CD14-positive monocyte (primary cell): ENCODE measurements around the gene EPB41L5. TPM values are rescaled to one million over a fixed set of nuclear protein-coding genes. Genes with fewer than 3 reads are reported as not detected.

ENCODE experiments used
- DNase-seq, 3 donors: peaks; one replicate each; pipeline ENCODE4 v3.0.0-alpha.2; 2011 to 2022
- H2AFZ ChIP-seq: 2 replicates; pipeline ENCODE4 v1.6.0; 2012; ENCODE audit warnings: mild to moderate bottlenecking, low read depth, low read length, inconsistent platforms; ENCODE audit not compliant: insufficient read depth, poor library complexity, severe bottlenecking
- H3K27ac ChIP-seq, 2 donors: 1 replicate in 1 of 2; 2 replicates in 1 of 2; pipeline ENCODE4 v1.5.1; 2012 to 2013; ENCODE audit warnings: low read length in 2 of 2, control low read depth in 1 of 2, inconsistent platforms in 1 of 2, low read depth in 1 of 2, mild to moderate bottlenecking in 1 of 2
- H3K27me3 ChIP-seq, 2 donors: one replicate each; pipeline versions ENCODE4 v1.6.0 to v1.6.1; 2011 to 2013; ENCODE audit warnings: low read length in 2 of 2; ENCODE audit not compliant: control insufficient read depth in 2 of 2, insufficient read depth in 2 of 2
- H3K36me3 ChIP-seq, 2 donors: replicated peaks in 1 of 2; 1 replicate in 1 of 2; 2 replicates in 1 of 2; pipeline versions ENCODE4 v1.5.1 to v1.6.1; 2012 to 2013; ENCODE audit warnings: low read length in 2 of 2, control low read depth in 1 of 2, inconsistent platforms in 1 of 2, mild to moderate bottlenecking in 1 of 2; ENCODE audit not compliant: insufficient read depth in 2 of 2, control insufficient read depth in 1 of 2
- H3K4me1 ChIP-seq, 2 donors: 1 replicate in 1 of 2; 2 replicates in 1 of 2; pipeline versions ENCODE4 v1.5.1 to v1.6.1; 2012 to 2013; ENCODE audit warnings: low read length in 2 of 2, control low read depth in 1 of 2, inconsistent platforms in 1 of 2, mild to moderate bottlenecking in 1 of 2, moderate library complexity in 1 of 2; ENCODE audit not compliant: insufficient read depth in 2 of 2, control insufficient read depth in 1 of 2
- H3K4me2 ChIP-seq: replicated peaks from 2 replicates; pipeline ENCODE3; 2012; ENCODE audit warnings: low read length, moderate library complexity, mild to moderate bottlenecking; ENCODE audit not compliant: poor library complexity, severe bottlenecking; ENCODE audit errors: extremely low read depth
- H3K4me3 ChIP-seq, 3 experiments: fragments of 200-600 bp in 1 of 3; sonication (generic) in 1 of 3; replicated peaks in 1 of 3; 1 replicate in 2 of 3; 2 replicates in 1 of 3; pipeline ENCODE4 v1.5.1; 2011 to 2013; ENCODE audit warnings: low read length in 3 of 3, mild to moderate bottlenecking in 3 of 3, control low read depth in 2 of 3, low read depth in 2 of 3, inconsistent platforms in 1 of 3, moderate library complexity in 1 of 3
- H3K79me2 ChIP-seq: 2 replicates; pipeline ENCODE4 v1.6.0; 2012; ENCODE audit warnings: mild to moderate bottlenecking, control low read depth, inconsistent platforms, low read length, moderate library complexity; ENCODE audit not compliant: insufficient read depth
- H3K9ac ChIP-seq: 2 replicates; pipeline ENCODE4 v1.6.0; 2017; ENCODE audit warnings: low read length, mild to moderate bottlenecking; ENCODE audit not compliant: insufficient read depth, poor library complexity, severe bottlenecking
- H3K9me3 ChIP-seq, 2 donors: replicated peaks in 1 of 2; 1 replicate in 1 of 2; 2 replicates in 1 of 2; pipeline versions ENCODE4 v1.5.1 to v1.6.1; 2012 to 2013; ENCODE audit warnings: low read length in 2 of 2, control low read depth in 1 of 2; ENCODE audit not compliant: control insufficient read depth in 1 of 2, insufficient read depth in 1 of 2
- H4K20me1 ChIP-seq: 2 replicates; pipeline ENCODE4 v1.6.0; 2012; ENCODE audit warnings: mild to moderate bottlenecking, low read length, control low read depth, moderate library complexity; ENCODE audit not compliant: insufficient read depth
- H3K27ac Mint-ChIP-seq, 7 donors: one replicate each; pipeline ENCODE4 v1.8.0; 2020; ENCODE audit warnings: mild to moderate bottlenecking in 7 of 7, mixed read lengths in 7 of 7, moderate library complexity in 6 of 7, inconsistent platforms in 2 of 7
- H3K27me3 Mint-ChIP-seq, 3 donors: one replicate each; pipeline ENCODE4 v1.8.0; 2021 to 2022; ENCODE audit warnings: low read depth in 3 of 3, mild to moderate bottlenecking in 3 of 3, mixed read lengths in 3 of 3, moderate library complexity in 3 of 3, inconsistent platforms in 1 of 3
- H3K36me3 Mint-ChIP-seq, 2 donors: one replicate each; pipeline ENCODE4 v1.8.0; 2020; ENCODE audit warnings: mixed read lengths in 2 of 2, inconsistent platforms in 1 of 2, mild to moderate bottlenecking in 1 of 2
- H3K4me1 Mint-ChIP-seq: one replicate; pipeline ENCODE4 v1.8.0; 2020; ENCODE audit warnings: mild to moderate bottlenecking, mixed read lengths
- H3K4me3 Mint-ChIP-seq, 2 donors: one replicate each; pipeline ENCODE4 v1.8.0; 2020; ENCODE audit warnings: mild to moderate bottlenecking in 2 of 2, mixed read lengths in 2 of 2, moderate library complexity in 1 of 2
- H3K9me3 Mint-ChIP-seq, 7 donors: one replicate each; pipeline ENCODE4 v1.8.0; 2020 to 2022; ENCODE audit warnings: mixed read lengths in 7 of 7, mild to moderate bottlenecking in 6 of 7, moderate library complexity in 6 of 7, inconsistent platforms in 2 of 7
- WGBS: methylation state at CpG from one replicate; pipeline ENCODE4 v1.1.5; 2013; ENCODE audit warnings: missing lambda C conversion rate; ENCODE audit not compliant: insufficient coverage; 5-methylcytosine and 5-hydroxymethylcytosine counted together
- intact Hi-C, 2 donors: fragments of 100-400 bp; cut with micrococcal nuclease; formaldehyde crosslinking; loops; one replicate each; pipeline versions ENCODE4 v1.15.0 to v1.15.1; 2023
- polyA plus RNA-seq, 3 donors: library from polyadenylated mRNA; depleted of rRNA in 1 of 3; unstranded in 2 of 3; stranded (reverse) in 1 of 3; fragments of 300-500 nt in 2 of 3; fragments of >200 nt in 1 of 3; fragmentation: Illumina TruSeq in 2 of 3; gene quantifications; 1 replicate in 2 of 3; 2 replicates in 1 of 3; pipeline ENCODE4 v1.2.3, GENCODE V29; 2012 to 2021
- TF ChIP-seq, protein P1 (sequence below): fragments of 200-600 bp; IDR thresholded peaks from one replicate; pipeline ENCODE4 v1.8.0; 2022; ENCODE audit warnings: antibody characterized with exemption, mild to moderate bottlenecking

The EPB41L5 gene
- polyA plus RNA-seq, 3 donors, result 1.4 to 2.4 (median 2.0) TPM

DNA sequence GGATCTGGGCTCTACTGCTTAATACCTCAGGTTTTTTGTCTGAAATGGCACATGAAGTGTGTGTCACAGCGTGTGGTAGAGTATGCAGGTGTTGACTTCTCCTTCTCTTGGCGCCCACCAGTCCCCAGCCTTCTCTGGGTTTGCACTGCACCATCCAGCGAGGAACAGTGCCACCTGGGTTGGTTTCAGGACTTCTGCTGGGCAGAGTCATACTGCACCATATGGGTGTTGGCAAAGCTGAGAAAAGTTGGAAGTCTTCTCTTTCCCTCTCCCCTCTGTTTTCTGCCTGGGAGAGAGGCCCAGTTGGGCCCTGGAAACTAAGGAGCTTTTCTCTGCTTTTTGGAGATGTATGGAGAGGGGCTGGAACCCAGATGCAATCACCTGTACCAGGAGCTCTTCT lies 166.5 kb downstream of the EPB41L5 start:
- Mint-ChIP-seq H3K4me3 (no peak overlapping the region), H3K9me3 (peaks cover 0 to 2% (median 0%) of the 10 kb centered on the region in 7 donors), H3K36me3 (no peaks in the 10 kb centered on the region), H3K27ac (no peak overlapping the region), H3K27me3 (peaks cover 0 to 1% (median 1%) of the 10 kb centered on the region in 3 donors), H3K4me1 (peaks cover 30% of the 10 kb centered on the region)
- Histone ChIP-seq H3K36me3 (no peaks in the 10 kb centered on the region), H3K4me2 (no peak overlapping the region), H2AFZ (no peak overlapping the region), H3K9ac (no peak overlapping the region), H3K4me1 (peaks cover 24 to 26% of the 10 kb centered on the region in 2 donors), H3K9me3 (no peaks in the 10 kb centered on the region), H3K79me2 (no peaks in the 10 kb centered on the region), H3K27ac (no peak overlapping the region), H3K27me3 (no peaks in the 10 kb centered on the region), H3K4me3 (no peak overlapping the region), H4K20me1 (no peaks in the 10 kb centered on the region)
- TF ChIP-seq, protein P1, sequence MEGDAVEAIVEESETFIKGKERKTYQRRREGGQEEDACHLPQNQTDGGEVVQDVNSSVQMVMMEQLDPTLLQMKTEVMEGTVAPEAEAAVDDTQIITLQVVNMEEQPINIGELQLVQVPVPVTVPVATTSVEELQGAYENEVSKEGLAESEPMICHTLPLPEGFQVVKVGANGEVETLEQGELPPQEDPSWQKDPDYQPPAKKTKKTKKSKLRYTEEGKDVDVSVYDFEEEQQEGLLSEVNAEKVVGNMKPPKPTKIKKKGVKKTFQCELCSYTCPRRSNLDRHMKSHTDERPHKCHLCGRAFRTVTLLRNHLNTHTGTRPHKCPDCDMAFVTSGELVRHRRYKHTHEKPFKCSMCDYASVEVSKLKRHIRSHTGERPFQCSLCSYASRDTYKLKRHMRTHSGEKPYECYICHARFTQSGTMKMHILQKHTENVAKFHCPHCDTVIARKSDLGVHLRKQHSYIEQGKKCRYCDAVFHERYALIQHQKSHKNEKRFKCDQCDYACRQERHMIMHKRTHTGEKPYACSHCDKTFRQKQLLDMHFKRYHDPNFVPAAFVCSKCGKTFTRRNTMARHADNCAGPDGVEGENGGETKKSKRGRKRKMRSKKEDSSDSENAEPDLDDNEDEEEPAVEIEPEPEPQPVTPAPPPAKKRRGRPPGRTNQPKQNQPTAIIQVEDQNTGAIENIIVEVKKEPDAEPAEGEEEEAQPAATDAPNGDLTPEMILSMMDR, result no peak
- WGBS, result 100% methylated on average over 3 of the region's 3 CpGs
- DNase-seq, result no peak
- intact Hi-C loops, result loop anchor here (5.0 to 10.0 kb wide), 2 partner anchors 475 to 477 kb away; no protein-coding TSS in a partner anchor

DNA sequence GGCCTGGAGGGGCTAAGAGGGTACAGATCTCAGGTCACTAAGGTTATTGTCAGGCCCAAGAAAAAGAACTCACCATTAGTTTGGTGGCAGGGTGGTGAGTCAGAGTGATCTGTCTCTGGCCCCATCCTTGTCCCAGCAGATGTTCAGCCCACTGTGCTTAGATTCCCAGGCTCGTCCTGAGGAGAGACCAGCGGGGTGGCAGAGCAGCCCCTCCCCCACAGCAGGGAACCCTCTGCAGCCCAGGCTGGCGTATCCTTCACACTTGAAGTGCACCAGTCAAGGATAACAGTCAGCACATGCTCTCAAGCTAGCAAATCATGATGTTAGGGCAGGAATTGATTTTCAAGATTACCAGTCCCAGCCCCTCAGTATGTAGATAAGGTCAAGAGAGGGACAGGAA lies 167.2 kb downstream of the EPB41L5 start:
- H3K9me3 ChIP-seq, result no peaks in the 10 kb centered on the region
- DNase-seq, result no peak
- H3K4me1 ChIP-seq, result peaks cover 24 to 26% of the 10 kb centered on the region in 2 donors
- H3K27ac ChIP-seq, result no peak overlapping the region
- H3K36me3 ChIP-seq, result no peaks in the 10 kb centered on the region
- H2AFZ ChIP-seq, result no peak overlapping the region
- peaks cover 26% of the 10 kb centered on the region for H3K4me1 Mint-ChIP-seq
- H3K36me3 Mint-ChIP-seq, result no peaks in the 10 kb centered on the region
- H3K4me3 ChIP-seq, result no peak overlapping the region
- no peak overlapping the region for H3K9ac ChIP-seq
- no peak overlapping the region for H3K27ac Mint-ChIP-seq
- intact Hi-C loops, result no loop called here
- peaks cover 0 to 1% (median 1%) of the 10 kb centered on the region in 3 donors for H3K27me3 Mint-ChIP-seq
- WGBS, result 100% methylated on average over 2 of the region's 3 CpGs
- no peaks in the 10 kb centered on the region for H3K27me3 ChIP-seq
- TF ChIP-seq, protein P1, result no peak
- H3K79me2 ChIP-seq, result no peaks in the 10 kb centered on the region
- no peak overlapping the region for H3K4me2 ChIP-seq
- no peak overlapping the region for H3K4me3 Mint-ChIP-seq
- H3K9me3 Mint-ChIP-seq, result peaks cover 0 to 2% (median 0%) of the 10 kb centered on the region in 7 donors
- H4K20me1 ChIP-seq, result no peaks in the 10 kb centered on the region
